Stimulated activated CD4-positive, alpha-beta T cell treated with anti-CD3 and anti-CD28 coated beads, Interleukin-1b, Interleukin-23, amount 100 ng/mL, for 1 hour (primary cell): Measurements from ENCODE around the gene HEATR5B.
A peak's percentile ranks its signal among the peaks of the same experiment; 100 is the strongest.
"Not testable (repeated sequence)": the region's sequence is repeated elsewhere in the genome, so short reads cannot be mapped to it uniquely, and the experiment has no call there.

Experiments
- DNase-seq, 2 donors: peaks; one replicate each; pipeline ENCODE4 v3.0.0-alpha.2; 2020; ENCODE audit warnings: low read depth in 2 of 2

Gene HEATR5B

DNA sequence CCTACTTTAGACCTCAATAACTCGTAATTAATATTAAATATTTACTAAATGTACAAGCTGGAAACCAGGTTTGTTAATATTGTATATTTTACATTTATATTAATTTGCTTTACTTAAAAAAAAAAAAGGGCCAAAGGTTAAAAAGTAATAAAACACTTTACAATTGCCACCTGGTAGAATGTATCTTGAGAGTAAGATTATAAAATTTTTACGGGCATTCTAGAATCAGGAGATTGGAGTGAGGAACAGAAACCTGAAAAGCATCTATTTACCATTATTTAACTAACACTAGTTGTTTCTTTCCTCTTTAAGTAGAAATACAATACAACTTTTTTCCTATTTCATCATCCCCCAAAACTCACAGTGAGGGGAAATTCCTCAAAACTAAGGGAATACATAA lies 102.3 kb downstream of the HEATR5B start:
- DNase-seq, result no peak

DNA sequence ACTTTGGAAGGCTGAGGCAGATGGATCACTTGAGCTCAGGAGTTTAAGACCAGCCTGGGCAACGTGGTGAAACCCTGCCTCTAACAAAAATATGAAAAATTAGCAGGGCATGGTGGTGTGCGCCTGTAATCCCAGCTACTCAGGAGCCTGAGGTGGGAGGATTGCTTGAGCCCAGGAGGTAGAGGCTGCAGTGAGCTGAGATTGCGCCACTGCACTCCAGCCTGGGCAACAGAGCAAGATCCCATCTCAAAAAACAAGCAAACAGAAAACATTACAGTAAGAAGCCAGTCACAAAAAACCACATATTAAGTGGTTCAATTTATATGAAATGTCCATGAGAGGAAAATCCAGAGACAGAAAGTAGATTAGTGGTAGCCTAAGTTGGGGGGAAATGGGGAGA lies 105.2 kb downstream of the HEATR5B start:
- DNase-seq, result not testable (repeated sequence)

GRCh38 chr2:36976065-36976464 lies 108.1 kb downstream of the HEATR5B start:
- DNase-seq, result no peak

GRCh38 chr2:36975306-36975705 lies 108.9 kb downstream of the HEATR5B start:
- no peak for DNase-seq

GRCh38 chr2:36973320-36973719 lies 110.9 kb downstream of the HEATR5B start:
- no peak for DNase-seq

- no peak for DNase-seq
Measured at GRCh38 chr2:36971990-36972389, 112.2 kb downstream of the HEATR5B start.

DNA sequence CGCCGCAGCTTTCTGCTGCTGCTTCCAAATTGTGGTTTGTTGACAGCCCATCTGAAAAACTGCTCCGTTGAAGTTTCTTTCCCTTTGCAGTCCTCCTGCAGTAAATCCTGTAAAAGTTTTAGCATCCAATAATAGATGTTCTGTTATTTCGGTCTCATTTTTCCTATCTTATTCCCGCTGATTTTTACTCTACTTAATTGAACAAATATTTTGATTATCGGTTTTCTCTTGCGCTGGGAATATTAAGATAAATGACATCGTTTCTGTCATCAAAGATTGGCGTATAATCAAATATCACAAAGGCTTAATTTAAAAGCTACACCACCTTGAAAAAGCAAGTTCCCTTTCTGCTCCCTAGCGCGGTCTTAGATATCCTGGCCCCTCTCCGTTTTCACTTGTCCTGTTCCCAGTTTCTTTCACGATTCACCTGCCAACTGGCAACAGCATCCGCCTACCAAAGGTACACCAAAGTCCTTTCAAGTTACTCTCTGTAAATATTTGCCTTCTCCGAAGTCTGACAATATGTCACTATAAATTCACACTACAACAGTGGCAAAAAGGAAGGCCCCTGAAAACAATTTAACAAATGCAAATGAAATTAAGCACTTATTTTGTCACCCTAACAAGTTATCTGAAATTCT lies 116.8 kb downstream of the HEATR5B start:
- no peak for DNase-seq

- peak; percentile 94 to 95 for DNase-seq
Measured at GRCh38 chr2:36966370-36967235, 117.6 kb downstream of the HEATR5B start, which contains the start of gene STRN. Gene STRN (minus strand): TSS chr2:36966536. CDS start chr2:36966463, 73 bp downstream.

DNA sequence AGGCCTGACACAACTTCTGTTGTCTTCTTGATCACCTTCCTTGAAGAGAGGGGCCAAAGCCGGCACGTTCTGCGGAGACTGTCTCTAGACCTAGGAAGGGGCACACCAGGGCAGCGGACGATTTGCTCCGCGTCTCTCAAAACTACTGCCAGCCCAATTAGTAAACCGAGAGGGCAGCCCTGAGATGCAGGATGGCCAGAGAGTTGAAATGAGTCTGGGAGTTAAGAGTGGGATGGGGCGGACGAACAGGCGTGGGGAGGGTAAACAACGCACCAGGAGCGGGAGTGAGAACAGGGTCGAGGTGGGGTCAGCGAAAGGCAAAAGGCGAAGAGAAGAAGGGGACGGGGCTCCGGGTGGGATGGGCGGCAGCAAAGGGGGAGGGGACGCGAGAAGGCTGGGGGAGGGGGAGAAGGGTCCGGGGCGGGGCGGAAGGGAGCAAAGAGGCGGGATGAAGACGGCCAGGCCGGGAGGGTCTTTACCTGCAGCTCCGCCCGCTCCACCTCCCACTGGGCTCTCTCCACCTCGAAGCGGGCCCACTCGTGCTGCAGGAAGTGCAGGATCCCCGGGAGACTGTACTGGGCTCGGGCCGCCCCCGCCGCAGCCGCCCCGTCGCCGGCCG lies 118.3 kb downstream of the HEATR5B start:
- peak in 1 of 2 donors; percentile 19 for DNase-seq

- DNase-seq, result no peak
Measured at GRCh38 chr2:36965206-36965605, 119.0 kb downstream of the HEATR5B start.

GRCh38 chr2:36964496-36965058 lies 119.6 kb downstream of the HEATR5B start:
- no peak for DNase-seq

DNA sequence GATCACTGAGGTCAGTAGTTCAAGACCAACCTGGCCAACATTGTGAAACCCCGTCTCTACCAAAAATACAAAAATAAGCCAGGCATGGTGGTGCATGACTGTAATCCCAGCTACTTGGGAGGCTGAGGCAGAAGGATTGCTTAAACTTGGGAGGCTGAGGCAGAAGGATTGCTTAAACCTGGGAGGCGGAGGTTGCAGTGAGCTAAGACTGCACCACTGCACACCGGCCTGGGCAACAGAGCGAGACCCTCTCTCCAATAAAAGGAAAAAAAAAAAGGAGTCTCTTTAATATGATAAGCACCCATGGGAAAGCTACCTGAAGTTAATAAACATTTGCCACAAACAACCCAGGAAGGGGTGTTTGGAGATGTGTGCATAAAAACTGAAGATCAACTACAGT lies 120.4 kb downstream of the HEATR5B start:
- no peak for DNase-seq

GRCh38 chr2:36963106-36963505 lies 121.1 kb downstream of the HEATR5B start:
- no peak for DNase-seq

DNA sequence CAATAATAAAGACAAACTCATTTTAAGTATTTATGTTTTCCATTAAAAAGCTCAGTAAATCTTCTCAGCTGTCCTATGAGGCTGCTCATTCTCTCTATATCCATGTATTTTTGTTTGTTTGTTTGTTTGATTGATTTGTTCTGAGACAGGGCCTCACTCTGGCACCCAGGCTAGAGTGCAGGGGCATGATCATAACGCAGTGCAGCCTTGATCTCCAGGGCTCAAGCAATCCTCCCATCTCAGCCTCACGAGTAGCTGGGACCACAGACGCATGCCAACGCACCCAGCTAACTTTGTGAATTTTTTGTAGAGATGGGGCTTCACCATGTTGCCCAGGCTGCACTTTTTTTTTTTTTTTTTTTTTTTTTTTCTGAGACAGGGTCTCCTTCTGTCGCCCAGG lies 123.4 kb downstream of the HEATR5B start:
- DNase-seq, result no peak

DNA sequence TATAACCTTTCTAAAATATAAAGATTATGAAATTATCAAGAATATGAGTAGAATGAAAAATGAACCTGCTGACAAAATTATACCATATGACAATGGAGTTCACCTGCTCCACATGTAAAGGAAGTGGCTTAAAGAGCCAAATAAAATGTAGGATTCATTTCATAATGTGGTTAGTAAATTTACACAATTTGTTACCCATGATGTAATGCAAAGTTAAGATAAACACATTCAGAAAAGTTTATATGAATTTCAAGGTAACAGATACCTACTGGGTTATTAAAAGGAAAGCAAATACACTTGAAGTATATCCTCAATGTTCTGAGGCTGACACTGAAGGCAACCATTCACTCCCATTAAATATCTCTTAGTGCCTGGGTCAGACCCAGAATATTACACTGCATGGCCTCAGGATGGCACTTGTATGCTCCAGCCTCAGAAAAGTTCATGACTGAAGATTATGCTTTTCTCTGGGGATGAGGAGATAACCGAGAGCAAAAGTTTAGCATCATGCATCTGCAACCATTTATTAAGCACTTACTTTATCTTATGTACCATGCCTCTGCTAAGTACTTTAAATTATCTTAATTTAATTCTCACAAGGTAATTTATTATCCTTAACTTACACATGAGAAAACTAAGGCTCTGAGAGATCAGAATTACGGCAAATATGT lies 124.0 kb downstream of the HEATR5B start:
- no peak for DNase-seq

GRCh38 chr2:36954977-36955607 lies 129.1 kb downstream of the HEATR5B start:
- DNase-seq, result no peak

- no peak for DNase-seq
Measured at GRCh38 chr2:36952748-36953197, 131.4 kb downstream of the HEATR5B start.

GRCh38 chr2:36951574-36951973 lies 132.6 kb downstream of the HEATR5B start:
- no peak for DNase-seq

DNA sequence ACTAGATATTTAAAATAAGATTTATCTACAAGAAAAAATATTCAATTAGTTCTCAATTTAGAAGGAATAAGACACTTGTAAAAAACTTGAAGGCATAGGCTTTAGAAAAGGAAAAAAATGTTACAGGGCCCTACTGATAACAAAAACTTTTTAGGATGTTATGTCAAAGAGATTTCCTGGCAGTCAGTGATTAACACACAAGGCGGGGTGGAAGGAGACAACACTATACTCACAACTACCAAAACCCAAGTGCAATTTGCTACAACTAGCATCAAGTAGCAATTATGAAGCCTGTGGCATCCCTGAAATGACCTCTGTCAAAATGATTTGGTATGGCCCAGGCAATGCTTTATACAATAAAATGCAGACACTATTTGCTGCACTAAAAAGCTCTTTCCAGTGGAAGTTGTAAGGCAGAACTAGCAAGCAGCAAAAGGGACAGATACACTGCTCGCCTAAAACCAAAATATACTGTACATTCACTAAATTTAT lies 133.1 kb downstream of the HEATR5B start:
- DNase-seq, result no peak

DNA sequence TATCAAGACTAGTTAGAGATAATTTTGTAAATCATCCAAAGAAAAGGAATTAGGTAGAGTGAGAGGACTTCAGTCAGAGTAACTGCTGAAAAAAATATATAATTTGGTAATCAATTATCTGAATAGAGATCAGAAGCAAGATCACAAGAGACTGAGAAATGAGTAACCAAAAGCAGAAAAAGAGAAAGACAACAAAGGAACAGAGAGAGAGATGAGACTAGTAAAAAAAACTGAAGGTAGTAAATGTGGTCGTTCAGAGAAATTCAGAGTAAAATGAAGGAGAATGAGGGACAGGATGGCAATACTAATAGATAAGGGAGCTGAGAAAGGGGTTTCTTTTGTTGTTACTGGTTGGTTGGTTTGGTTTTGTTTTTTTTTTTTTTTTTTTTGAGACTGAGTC lies 134.3 kb downstream of the HEATR5B start:
- DNase-seq, result no peak

- DNase-seq, result not testable (repeated sequence)
Measured at GRCh38 chr2:36945240-36945639, 138.9 kb downstream of the HEATR5B start.
